Body of pancreas (tissue), 4 donors: Measurements from ENCODE around the gene ROCK2.

Experiments used
- POLR2A ChIP-seq, 3 donors: fragments of 450-650 bp; IDR thresholded peaks; one replicate each; pipeline ENCODE4 v1.6.1; 2016; ENCODE audit warnings: antibody characterized with exemption in 3 of 3, mild to moderate bottlenecking in 2 of 3
- TF ChIP-seq, protein P1 (sequence below), 7 experiments: fragments of 450-650 bp in 4 of 7; fragments of 200-600 bp in 3 of 7; sonication (generic) in 3 of 7; IDR thresholded peaks; one replicate each; pipeline ENCODE4 v1.5.1; 2016 to 2019; ENCODE audit warnings: antibody characterized with exemption in 7 of 7

DNA sequence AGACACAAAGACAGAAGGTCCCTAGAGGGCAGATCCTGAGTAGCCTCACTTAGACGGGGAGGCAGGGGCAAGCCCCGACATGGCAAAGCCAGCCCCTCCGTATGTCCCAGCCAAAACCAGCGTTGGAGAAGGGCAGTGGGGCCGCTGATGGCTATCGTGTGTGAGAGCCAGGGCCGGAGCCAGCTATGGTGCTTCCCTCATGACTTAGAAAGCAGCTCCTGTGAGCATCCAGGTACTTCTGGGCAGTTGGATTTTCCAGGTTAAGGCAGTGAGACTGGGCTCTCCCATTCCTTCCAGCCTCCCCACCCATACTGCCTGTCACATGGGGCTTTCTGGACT, 31.2 kb upstream of the ROCK2 start:
- TF ChIP-seq, protein P1, sequence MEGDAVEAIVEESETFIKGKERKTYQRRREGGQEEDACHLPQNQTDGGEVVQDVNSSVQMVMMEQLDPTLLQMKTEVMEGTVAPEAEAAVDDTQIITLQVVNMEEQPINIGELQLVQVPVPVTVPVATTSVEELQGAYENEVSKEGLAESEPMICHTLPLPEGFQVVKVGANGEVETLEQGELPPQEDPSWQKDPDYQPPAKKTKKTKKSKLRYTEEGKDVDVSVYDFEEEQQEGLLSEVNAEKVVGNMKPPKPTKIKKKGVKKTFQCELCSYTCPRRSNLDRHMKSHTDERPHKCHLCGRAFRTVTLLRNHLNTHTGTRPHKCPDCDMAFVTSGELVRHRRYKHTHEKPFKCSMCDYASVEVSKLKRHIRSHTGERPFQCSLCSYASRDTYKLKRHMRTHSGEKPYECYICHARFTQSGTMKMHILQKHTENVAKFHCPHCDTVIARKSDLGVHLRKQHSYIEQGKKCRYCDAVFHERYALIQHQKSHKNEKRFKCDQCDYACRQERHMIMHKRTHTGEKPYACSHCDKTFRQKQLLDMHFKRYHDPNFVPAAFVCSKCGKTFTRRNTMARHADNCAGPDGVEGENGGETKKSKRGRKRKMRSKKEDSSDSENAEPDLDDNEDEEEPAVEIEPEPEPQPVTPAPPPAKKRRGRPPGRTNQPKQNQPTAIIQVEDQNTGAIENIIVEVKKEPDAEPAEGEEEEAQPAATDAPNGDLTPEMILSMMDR (IDR thresholded peaks at IDR 0.05): no peak
- no peak for TF ChIP-seq POLR2A (IDR thresholded peaks at IDR 0.05)
